Non-pigmented ciliary epithelial cell (primary cell): ENCODE measurements around the gene BRD7.

Experiments used
- DNase-seq: peaks from one replicate; pipeline ENCODE4 v3.0.0-alpha.2; 2010; ENCODE audit warnings: low read depth

The BRD7 gene

GRCh38 chr16:50318796-50319578 is 49.8 kb downstream of the BRD7 start:
- no peak for DNase-seq

GRCh38 chr16:50316848-50317630 is 51.7 kb downstream of the BRD7 start:
- no peak for DNase-seq

GRCh38 chr16:50316102-50316847 is 52.5 kb downstream of the BRD7 start:
- no peak for DNase-seq

GRCh38 chr16:50315346-50315997 is 53.3 kb downstream of the BRD7 start:
- no peak for DNase-seq

GRCh38 chr16:50314665-50315064 is 54.1 kb downstream of the BRD7 start:
- DNase-seq, result no peak

GRCh38 chr16:50313596-50314478 is 55.0 kb downstream of the BRD7 start:
- DNase-seq, result no peak

- DNase-seq, result no peak
These were observed 56.8 kb downstream of the BRD7 start for GRCh38 chr16:50311891-50312501.

GRCh38 chr16:50311134-50311528 is 57.7 kb downstream of the BRD7 start:
- no peak for DNase-seq

GRCh38 chr16:50310308-50311133 is 58.3 kb downstream of the BRD7 start:
- DNase-seq, result no peak

GRCh38 chr16:50309527-50310307 is 59.1 kb downstream of the BRD7 start:
- no peak for DNase-seq

- DNase-seq, result no peak
These were observed 59.6 kb downstream of the BRD7 start for GRCh38 chr16:50309156-50309526.

GRCh38 chr16:50308237-50308965 is 60.4 kb downstream of the BRD7 start:
- no peak for DNase-seq

- DNase-seq, result no peak
These were observed 62.5 kb downstream of the BRD7 start for GRCh38 chr16:50306287-50306686.

GRCh38 chr16:50305441-50306061 is 63.2 kb downstream of the BRD7 start:
- no peak for DNase-seq

GRCh38 chr16:50304467-50305440 is 64.0 kb downstream of the BRD7 start:
- DNase-seq, result no peak

GRCh38 chr16:50303605-50304466 is 65.0 kb downstream of the BRD7 start:
- no peak for DNase-seq
